Erythroblast (primary cell): Measurements from ENCODE around the gene SOBP.

ENCODE experiments used
- GATA1 ChIP-seq: IDR thresholded peaks from 2 replicates; pipeline ENCODE4 v1.6.1; 2011; ENCODE audit warnings: low read depth, mild to moderate bottlenecking, control low read depth, low read length, moderate library complexity
- POLR2A ChIP-seq: IDR thresholded peaks from 2 replicates; pipeline ENCODE4 v1.6.1; 2011; ENCODE audit warnings: mild to moderate bottlenecking, low read length

DNA sequence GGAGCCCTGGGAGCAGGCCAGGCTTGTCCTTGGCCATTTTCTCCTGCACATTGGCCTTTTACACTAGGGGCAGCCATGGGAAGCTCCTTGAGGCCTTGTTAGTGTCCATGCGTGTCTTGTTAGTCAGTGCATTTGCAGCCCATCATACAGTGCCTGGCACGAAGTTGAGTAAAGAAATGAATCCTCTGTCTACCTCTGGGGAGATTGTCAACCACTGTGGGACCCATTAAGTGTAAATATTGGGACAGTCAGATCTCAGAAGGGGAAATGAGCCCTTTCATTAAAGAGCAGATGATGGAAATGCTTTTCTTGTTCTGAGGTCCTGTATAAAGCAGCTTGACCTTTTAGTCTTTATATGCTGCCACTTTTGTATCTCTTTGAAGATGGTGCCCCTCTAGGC lies 33.9 kb downstream of the SOBP start:
- TF ChIP-seq POLR2A (no peak), GATA1 (no peak)
